ENCODE data around the gene DHX32. TPM values are rescaled to one million over a fixed set of nuclear protein-coding genes. Genes with fewer than 3 reads are reported as not detected.
A peak's percentile ranks its signal among the peaks of the same experiment; 100 is the strongest.
"Not testable (repeated sequence)": the region's sequence is repeated elsewhere in the genome, so short reads cannot be mapped to it uniquely, and the experiment has no call there.

The DHX32 gene
- total and polyA plus RNA-seq, 2 experiments from 2014 or later, result 40.6 to 50.8 TPM

- H2AFZ ChIP-seq; DNase-seq (ENCODE audit: low spot score); H4K20me1 ChIP-seq (ENCODE audit: insufficient read depth, poor library complexity, severe bottlenecking); H3K9me2 ChIP-seq (replicated peaks; ENCODE audit: insufficient read depth); H3K9me3 ChIP-seq (ENCODE audit: low read depth); H3K4me2 ChIP-seq; H3K4me3 ChIP-seq; H3K4me1 ChIP-seq (ENCODE audit: insufficient read depth); H3K36me3 ChIP-seq (replicated peaks; ENCODE audit: insufficient read depth, low read depth); H3K27me3 ChIP-seq: not testable (repeated sequence)
- WGBS (ENCODE audit: low lambda C conversion rate, missing lambda C conversion rate), result 58% methylated on average over 5 of the region's 5 CpGs
- H3K27ac ChIP-seq, result peak overlapping the region; percentile 38
- peaks cover 62% of the 10 kb centered on the region for H3K79me2 ChIP-seq
Measured at GRCh38 chr10:125892402-125892801, 11.3 kb upstream of the DHX32 start.

GRCh38 chr10:125889441-125889840, 8.3 kb upstream of the DHX32 start:
- Histone ChIP-seq H3K27ac (peak overlapping the region; percentile 29), H3K79me2 (peaks cover 76% of the 10 kb centered on the region)
- not testable (repeated sequence) for H3K4me3 ChIP-seq; H4K20me1 ChIP-seq (ENCODE audit: insufficient read depth, poor library complexity, severe bottlenecking); H3K27me3 ChIP-seq; H2AFZ ChIP-seq; H3K9me2 ChIP-seq (replicated peaks; ENCODE audit: insufficient read depth); H3K36me3 ChIP-seq (replicated peaks; ENCODE audit: insufficient read depth, low read depth); DNase-seq (ENCODE audit: low spot score); H3K9me3 ChIP-seq (ENCODE audit: low read depth); H3K4me1 ChIP-seq (ENCODE audit: insufficient read depth); H3K4me2 ChIP-seq
- 72% methylated on average over 4 of the region's 4 CpGs for WGBS (ENCODE audit: low lambda C conversion rate, missing lambda C conversion rate)

GRCh38 chr10:125886914-125887512, 5.9 kb upstream of the DHX32 start:
- Histone ChIP-seq H3K79me2 (peaks cover 71% of the 10 kb centered on the region), H4K20me1 (ENCODE audit: insufficient read depth, poor library complexity, severe bottlenecking) (no peaks in the 10 kb centered on the region), H3K9me2 (replicated peaks; ENCODE audit: insufficient read depth) (no peaks in the 10 kb centered on the region), H3K4me1 (ENCODE audit: insufficient read depth) (peaks cover 3% of the 10 kb centered on the region), H3K4me2 (no peak overlapping the region), H3K9me3 (ENCODE audit: low read depth) (no peaks in the 10 kb centered on the region), H3K27ac (no peak overlapping the region), H3K27me3 (no peaks in the 10 kb centered on the region), H3K36me3 (replicated peaks; ENCODE audit: insufficient read depth, low read depth) (no peaks in the 10 kb centered on the region), H2AFZ (no peak overlapping the region), H3K4me3 (no peak overlapping the region)
- TF ChIP-seq CTCF (IDR thresholded peaks at IDR 0.05; ENCODE audit: poor library complexity) (no peak), EZH2phosphoT487 (IDR thresholded peaks at IDR 0.05; ENCODE audit: low read depth, severe bottlenecking, unreplicated experiment) (no peak), EZH2 (IDR thresholded peaks at IDR 0.05; ENCODE audit: borderline replicate concordance) (no peak)
- WGBS (ENCODE audit: low lambda C conversion rate, missing lambda C conversion rate), result 84% methylated on average over 3 of the region's 3 CpGs
- DNase-seq (ENCODE audit: low spot score), result no peak

- H3K4me1 ChIP-seq (ENCODE audit: insufficient read depth), result peaks cover 7% of the 10 kb centered on the region
- DNase-seq (ENCODE audit: low spot score), result no peak
- no peak overlapping the region for H3K4me2 ChIP-seq
- H3K9me2 ChIP-seq (replicated peaks; ENCODE audit: insufficient read depth), result no peaks in the 10 kb centered on the region
- no peak overlapping the region for H2AFZ ChIP-seq
- H3K9me3 ChIP-seq (ENCODE audit: low read depth), result no peaks in the 10 kb centered on the region
- no peak overlapping the region for H3K4me3 ChIP-seq
- TF ChIP-seq EZH2phosphoT487 (IDR thresholded peaks at IDR 0.05; ENCODE audit: low read depth, severe bottlenecking, unreplicated experiment), result no peak
- TF ChIP-seq CTCF (IDR thresholded peaks at IDR 0.05; ENCODE audit: poor library complexity), result no peak
- TF ChIP-seq EZH2 (IDR thresholded peaks at IDR 0.05; ENCODE audit: borderline replicate concordance), result no peak
- no peaks in the 10 kb centered on the region for H3K27me3 ChIP-seq
- H3K79me2 ChIP-seq, result peaks cover 51% of the 10 kb centered on the region
- no peaks in the 10 kb centered on the region for H4K20me1 ChIP-seq (ENCODE audit: insufficient read depth, poor library complexity, severe bottlenecking)
- WGBS (ENCODE audit: low lambda C conversion rate, missing lambda C conversion rate), result 97% methylated on average over 3 of the region's 3 CpGs
- no peak overlapping the region for H3K27ac ChIP-seq
- no peaks in the 10 kb centered on the region for H3K36me3 ChIP-seq (replicated peaks; ENCODE audit: insufficient read depth, low read depth)
Measured at GRCh38 chr10:125883211-125883610, 2.1 kb upstream of the DHX32 start.

All from hepatocyte (in vitro differentiated cells).